ENCODE data around the gene SPTLC1.
"Not testable (repeated sequence)": the region's sequence is repeated elsewhere in the genome, so short reads cannot be mapped to it uniquely, and the experiment has no call there.

The SPTLC1 gene

DNA sequence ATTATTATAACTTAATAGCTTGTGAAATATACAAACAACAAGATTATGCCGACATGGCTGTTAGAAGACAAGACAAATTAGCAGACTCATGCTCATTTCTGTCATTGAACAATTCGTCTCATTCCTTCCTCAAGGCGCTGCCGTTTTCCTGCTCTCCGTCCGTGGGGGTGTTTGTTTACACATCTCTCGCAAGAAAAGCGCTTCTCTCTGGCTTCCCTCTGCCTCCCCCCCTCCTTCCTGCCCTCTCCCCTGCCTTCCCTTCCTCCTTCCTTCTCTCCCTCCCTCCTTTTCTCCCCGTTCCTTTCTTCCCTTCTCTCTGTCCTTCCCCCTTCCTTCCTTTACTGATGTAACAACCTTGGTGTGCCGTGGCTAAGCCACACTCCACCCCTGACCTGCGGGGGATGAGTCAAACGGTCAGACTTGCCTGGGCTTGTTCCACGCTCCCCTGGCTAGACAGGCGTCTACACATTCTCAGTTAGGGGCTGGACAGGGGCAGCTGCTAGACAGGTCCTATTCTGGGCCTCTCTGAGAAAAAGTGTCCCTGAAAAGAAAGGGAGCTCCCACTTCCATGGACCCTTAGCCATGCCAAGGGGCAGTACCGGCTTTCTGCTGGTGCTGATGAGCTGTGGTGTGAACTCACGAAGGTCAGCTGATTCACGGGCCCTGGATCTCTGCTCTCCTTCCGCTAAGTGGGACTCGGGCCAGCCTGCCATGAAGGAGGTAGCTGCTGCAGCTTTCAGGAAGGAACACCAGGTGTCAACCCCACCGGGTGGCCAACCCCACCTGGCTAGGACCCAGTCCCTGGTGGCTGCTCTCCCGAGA is 32.0 kb upstream of the SPTLC1 start:
- H3K9me3 Mint-ChIP-seq (ENCODE audit: low read depth): no peaks in the 10 kb centered on the region

DNA sequence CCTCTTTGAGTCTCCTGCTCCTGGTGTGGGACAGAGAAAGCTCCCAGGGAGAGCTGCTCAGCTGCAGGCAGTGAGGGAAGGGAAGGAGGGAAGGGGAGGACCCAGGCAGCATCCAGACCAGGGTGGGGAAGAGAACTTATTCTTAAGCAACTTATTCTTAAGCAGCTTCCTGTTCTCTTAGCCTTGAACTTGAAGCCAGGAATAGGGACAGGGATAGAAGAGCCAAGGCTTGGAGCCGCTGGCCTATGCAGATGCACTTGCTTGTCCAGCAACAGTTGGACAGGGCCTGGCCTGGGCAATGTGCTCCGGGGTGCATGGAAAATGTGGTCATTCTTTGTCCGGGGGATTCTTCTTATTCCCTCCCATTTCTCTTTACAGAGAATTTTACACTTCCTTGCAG is 31.4 kb upstream of the SPTLC1 start:
- no peak overlapping the region for H3K27ac Mint-ChIP-seq
- H3K4me3 Mint-ChIP-seq: no peak overlapping the region
- no peaks in the 10 kb centered on the region for H3K4me1 Mint-ChIP-seq (ENCODE audit: low read depth)
- no peaks in the 10 kb centered on the region for H3K9me3 Mint-ChIP-seq (ENCODE audit: low read depth)
- H3K36me3 Mint-ChIP-seq: no peaks in the 10 kb centered on the region
- peaks cover 19% of the 10 kb centered on the region for H3K27me3 Mint-ChIP-seq

More for the DNA sequence above, 32.0 kb upstream of the SPTLC1 start:
- Mint-ChIP-seq H3K36me3 (no peaks in the 10 kb centered on the region), H3K4me1 (ENCODE audit: low read depth) (no peaks in the 10 kb centered on the region), H3K27ac (no peak overlapping the region), H3K27me3 (peaks cover 19% of the 10 kb centered on the region), H3K4me3 (no peak overlapping the region)

DNA sequence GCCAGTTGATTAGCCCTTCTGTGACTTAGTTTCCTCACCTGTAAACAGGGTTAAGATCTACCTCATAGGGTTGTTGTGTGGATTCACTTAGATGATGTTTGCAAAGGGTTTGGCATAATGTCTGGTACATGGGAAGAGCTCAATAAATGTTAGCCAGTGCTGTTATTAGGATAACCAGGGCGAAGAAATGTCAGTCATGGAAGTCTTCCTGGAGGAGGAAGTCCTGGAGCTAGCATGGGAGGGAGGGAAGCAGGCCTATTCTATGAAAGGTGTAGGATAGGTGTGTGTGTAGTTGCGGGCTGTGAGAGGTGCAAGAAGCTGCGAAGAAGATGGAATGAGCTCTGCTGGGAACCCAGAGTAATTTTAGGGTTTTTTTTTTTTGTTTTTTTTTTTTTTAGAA is 30.6 kb upstream of the SPTLC1 start:
- not testable (repeated sequence) for H3K27ac Mint-ChIP-seq; H3K36me3 Mint-ChIP-seq; H3K4me3 Mint-ChIP-seq; H3K9me3 Mint-ChIP-seq (ENCODE audit: low read depth); H3K4me1 Mint-ChIP-seq (ENCODE audit: low read depth)
- H3K27me3 Mint-ChIP-seq: peaks cover 22% of the 10 kb centered on the region

DNA sequence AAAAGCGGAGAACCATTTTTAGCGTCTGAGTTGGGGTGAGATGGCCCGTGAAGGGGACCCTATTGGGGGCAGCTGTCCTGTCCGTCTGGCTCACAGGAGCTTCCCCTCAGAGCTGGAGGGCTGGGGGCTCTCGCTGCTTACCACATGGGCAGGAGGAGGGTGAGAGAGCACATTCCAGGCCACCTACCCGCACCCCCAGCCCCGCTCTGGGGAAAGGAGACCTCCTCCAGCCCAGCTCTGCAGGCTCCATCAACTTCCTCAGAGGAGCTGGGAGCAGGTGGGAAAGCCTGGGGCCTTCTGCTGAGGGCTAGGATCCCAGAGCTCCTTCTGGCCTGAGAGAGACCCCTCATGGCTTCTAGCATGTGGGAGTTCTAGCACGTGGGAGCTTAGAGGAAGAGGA is 27.1 kb upstream of the SPTLC1 start:
- H3K27me3 Mint-ChIP-seq: peaks cover 20% of the 10 kb centered on the region
- H3K36me3 Mint-ChIP-seq: no peaks in the 10 kb centered on the region
- no peak overlapping the region for H3K4me3 Mint-ChIP-seq
- no peak overlapping the region for H3K27ac Mint-ChIP-seq
- peaks cover 7% of the 10 kb centered on the region for H3K4me1 Mint-ChIP-seq (ENCODE audit: low read depth)
- H3K9me3 Mint-ChIP-seq (ENCODE audit: low read depth): no peaks in the 10 kb centered on the region

DNA sequence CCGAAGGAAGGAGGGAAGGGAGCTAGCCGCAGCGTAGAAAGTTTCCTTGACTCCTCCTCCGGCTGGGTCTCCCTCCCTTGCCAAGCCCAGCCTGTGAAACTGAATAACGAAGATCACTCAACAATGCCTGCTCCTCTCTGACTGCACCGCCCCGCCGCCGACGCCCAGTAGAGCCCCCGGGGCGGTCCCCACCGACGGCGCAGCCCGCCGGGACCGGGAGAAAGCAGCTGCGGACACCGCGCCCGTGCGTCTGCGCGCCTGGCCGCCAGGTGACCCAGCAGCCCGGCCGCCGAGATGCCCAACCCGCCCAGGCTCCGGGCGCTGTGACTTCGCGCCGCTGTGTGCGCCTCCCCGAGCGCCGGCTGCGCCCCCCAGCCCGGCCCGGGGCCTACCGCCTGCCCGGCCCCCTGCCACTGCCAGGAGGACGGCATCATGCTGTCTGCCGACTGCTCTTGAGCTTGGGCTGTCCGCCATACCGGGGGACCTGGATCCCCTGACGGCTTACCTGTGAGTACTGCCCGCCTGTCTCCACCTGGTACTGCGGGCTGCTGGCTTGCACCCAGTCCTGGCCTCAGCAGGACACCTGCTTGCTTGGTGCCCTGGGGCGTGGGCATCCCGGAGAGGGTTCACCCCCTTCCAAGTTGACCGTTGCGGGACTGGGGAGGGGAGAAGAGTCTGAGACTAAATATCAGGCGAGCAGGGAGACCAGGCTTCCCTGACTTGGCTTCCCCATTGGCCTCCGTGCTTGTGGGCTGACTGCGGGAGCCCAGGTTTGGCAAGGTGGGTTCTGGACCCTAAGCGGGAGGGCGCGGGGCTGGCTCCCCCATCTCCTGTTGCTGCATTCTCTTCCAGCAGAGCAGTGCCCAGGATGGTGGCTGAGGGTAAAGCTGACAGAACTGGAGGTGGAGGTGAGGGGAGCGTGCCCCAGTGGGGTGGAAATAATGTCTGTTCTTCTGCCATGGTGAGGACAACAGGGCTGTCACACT is 26.2 kb upstream of the SPTLC1 start:
- no peaks in the 10 kb centered on the region for H3K9me3 Mint-ChIP-seq (ENCODE audit: low read depth)
- H3K27me3 Mint-ChIP-seq: peaks cover 20% of the 10 kb centered on the region
- peak overlapping the region; percentile 83 for H3K4me3 Mint-ChIP-seq
- H3K4me1 Mint-ChIP-seq (ENCODE audit: low read depth): peaks cover 7% of the 10 kb centered on the region
- H3K27ac Mint-ChIP-seq: no peak overlapping the region
- no peaks in the 10 kb centered on the region for H3K36me3 Mint-ChIP-seq

DNA sequence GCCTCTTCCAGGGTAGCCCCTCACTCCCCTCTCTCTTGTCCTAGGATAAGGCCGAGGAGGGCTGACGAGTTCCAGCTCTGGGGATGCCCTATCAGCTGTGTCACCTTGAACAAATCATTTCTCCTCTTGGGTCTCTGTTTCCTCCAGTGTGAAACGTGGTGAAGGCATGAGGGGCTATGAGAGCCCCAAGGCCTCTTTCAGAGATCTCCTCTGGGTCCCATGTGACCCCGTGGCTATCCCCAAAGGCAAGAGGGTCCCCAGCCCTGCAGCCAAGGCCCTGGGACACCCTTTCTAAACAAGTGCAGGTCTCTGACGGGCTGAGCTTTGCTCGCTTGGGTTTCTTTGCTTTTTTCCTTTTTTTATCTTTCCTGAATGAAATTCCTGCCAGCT is 25.5 kb upstream of the SPTLC1 start:
- Mint-ChIP-seq H3K4me1 (ENCODE audit: low read depth) (peaks cover 7% of the 10 kb centered on the region), H3K27me3 (peaks cover 18% of the 10 kb centered on the region), H3K9me3 (ENCODE audit: low read depth) (no peaks in the 10 kb centered on the region), H3K4me3 (peak overlapping the region; percentile 83), H3K27ac (no peak overlapping the region), H3K36me3 (no peaks in the 10 kb centered on the region)

DNA sequence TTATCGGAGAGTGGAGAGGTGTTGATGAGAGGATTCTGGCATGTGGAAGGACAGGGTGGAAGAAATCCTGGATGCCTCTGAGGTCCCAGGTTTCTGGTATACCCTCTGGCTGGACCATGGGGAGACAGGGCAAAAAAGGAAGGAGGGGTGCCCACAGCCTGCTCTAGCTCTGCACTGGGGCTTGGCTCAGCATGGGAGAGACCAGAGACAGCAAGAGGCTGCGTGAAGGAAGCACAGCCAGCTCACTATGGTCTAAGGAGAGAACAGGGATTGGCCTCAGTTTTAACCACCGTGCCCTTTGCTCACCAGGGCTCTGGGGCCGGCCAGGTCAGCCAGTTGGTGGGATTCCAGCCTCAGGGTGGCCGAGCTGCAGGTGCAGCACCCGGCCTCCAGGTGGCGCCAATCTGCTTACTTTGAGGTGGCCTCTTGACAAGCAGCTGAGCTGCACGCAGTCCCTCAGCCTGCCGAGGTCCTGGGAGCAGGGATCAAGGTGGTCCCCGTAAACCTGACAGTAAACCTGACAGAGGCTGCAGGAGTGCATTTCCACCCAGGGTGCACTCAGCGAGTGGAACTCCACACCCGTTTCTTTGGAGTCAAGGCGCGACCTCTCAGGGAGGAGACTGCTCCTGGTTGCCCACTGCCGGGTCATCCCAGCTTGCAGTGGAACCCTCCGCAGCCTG is 25.0 kb upstream of the SPTLC1 start:
- Mint-ChIP-seq H3K27me3 (peaks cover 14% of the 10 kb centered on the region), H3K36me3 (no peaks in the 10 kb centered on the region), H3K9me3 (ENCODE audit: low read depth) (no peaks in the 10 kb centered on the region), H3K4me3 (peak overlapping the region; percentile 44), H3K27ac (no peak overlapping the region), H3K4me1 (ENCODE audit: low read depth) (peaks cover 7% of the 10 kb centered on the region)

DNA sequence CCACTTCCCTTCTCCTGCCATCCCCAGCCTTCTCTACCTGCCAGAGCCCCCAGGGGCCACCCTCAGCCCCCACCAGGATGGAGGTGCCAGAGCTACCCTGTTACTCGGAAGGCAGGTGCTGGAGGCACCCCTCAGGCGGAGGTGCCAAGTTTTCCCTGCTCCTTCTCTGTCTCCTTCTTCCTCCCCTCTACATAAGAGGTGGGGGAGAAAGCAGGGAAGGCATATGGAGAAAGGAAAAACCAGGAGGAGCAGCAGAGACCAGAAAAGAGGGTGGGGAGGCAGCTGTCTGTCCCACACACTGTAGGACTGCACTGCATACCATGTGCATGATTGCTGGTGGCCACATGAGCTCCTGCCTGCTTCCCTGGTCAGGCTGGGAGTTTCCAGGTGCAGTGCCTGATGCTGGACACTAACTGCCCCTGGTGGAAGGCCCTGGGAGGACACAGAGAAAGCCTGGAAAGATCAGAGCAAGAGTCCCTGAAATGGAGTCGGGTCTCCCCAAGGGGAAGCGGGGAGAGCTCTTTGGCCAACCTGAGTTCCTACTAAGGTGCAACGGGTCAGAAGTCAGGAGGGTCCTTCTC is 23.8 kb upstream of the SPTLC1 start:
- peaks cover 18% of the 10 kb centered on the region for H3K27me3 Mint-ChIP-seq
- not testable (repeated sequence) for H3K4me1 Mint-ChIP-seq (ENCODE audit: low read depth); H3K4me3 Mint-ChIP-seq; H3K36me3 Mint-ChIP-seq; H3K9me3 Mint-ChIP-seq (ENCODE audit: low read depth); H3K27ac Mint-ChIP-seq

DNA sequence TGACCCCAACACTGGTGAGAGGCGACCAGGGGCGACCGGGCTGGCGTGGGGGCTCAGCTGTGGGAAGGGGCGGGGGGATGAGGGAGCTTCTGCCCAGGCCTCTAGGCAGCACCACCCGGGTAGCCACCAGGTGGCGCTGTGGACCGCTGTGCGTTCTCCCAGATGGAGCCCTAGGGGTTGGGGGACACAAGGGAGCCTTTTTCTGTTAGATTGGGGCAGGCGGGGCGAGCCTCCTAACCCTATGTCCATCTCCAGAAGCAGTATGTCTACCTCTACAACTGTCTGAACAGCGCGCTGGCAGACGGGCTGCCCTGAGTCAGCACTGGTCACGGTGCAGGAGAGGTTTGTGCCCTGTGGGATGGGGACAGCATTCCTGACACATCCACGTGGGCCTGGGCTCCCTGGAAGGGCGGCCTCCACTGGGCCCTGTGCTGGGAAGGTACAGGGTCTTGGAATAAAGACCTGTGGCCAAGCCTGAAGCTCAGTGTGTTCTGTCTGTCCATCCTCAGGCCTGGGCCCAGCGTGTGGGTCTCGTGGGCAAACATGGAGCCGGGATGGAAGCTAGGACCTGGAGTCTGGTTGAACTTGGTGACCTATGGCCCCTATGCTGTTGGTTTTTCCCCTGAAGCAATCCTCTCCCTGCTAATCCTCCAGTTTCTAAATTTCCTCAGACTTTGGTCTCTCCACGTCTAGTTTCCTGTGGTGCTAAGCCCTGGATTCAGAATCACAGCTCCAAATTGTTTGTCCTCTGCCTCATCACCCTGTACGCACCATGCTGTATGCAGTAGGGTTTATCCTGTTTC is 23.1 kb upstream of the SPTLC1 start:
- no peaks in the 10 kb centered on the region for H3K9me3 Mint-ChIP-seq (ENCODE audit: low read depth)
- H3K27ac Mint-ChIP-seq: no peak overlapping the region
- H3K27me3 Mint-ChIP-seq: peaks cover 20% of the 10 kb centered on the region
- no peak overlapping the region for H3K4me3 Mint-ChIP-seq
- peaks cover 14% of the 10 kb centered on the region for H3K4me1 Mint-ChIP-seq (ENCODE audit: low read depth)
- no peaks in the 10 kb centered on the region for H3K36me3 Mint-ChIP-seq

DNA sequence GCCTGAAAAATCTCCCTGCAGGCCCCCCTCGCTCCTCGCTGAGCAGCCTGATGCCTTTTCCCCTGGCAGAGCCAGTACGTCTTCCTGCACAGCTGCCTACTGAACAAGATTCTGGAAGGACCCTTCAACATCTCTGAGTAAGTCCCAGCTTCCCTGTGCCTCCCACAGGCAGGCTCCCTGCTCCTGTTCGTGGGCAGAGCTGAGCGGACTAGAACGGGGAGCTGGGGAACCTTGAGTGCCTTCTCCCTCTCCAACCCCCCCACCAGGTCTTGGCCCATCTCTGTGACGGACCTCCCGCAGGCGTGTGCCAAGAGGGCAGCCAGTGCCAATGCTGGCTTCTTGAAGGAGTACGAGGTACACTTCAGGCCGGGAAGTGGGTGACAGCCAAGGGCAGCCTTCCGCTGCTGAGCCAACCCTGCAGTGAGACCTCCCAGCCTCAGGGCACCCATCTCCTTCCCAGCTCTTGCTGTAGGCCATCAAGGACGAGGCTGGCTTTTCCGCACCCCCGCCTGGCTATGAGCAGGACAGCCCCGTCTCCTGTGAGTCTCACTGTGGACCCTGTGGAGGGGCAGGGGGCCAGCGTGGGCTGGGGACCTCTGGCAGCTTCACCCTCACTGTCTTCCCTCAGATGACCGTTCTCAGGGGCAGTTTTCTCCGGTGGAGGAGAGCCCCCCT is 21.1 kb upstream of the SPTLC1 start:
- Mint-ChIP-seq H3K4me1 (ENCODE audit: low read depth) (peaks cover 15% of the 10 kb centered on the region), H3K36me3 (peaks cover 4% of the 10 kb centered on the region), H3K27ac (no peak overlapping the region), H3K9me3 (ENCODE audit: low read depth) (no peaks in the 10 kb centered on the region), H3K4me3 (no peak overlapping the region), H3K27me3 (peaks cover 25% of the 10 kb centered on the region)

DNA sequence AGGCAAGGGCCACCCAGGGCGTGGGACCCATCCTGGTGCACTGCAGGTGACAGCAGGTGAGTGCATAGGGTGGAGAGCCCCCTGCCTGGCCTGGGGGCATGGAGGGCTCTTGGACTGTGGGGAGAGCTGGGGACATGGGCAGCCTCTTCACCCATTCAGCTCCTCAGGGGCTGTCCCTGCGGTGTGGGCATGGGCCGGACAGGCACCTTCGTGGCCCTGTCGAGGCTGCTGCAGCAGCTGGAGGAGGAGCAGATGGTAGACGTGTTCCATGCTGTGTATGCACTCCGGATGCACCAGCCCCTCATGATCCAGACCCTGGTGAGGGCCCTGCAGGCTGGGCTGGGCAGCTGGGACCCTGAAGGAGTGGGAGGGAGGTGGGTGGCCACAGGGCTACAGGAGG is 20.4 kb upstream of the SPTLC1 start:
- no peak overlapping the region for H3K27ac Mint-ChIP-seq
- H3K4me1 Mint-ChIP-seq (ENCODE audit: low read depth): peaks cover 10% of the 10 kb centered on the region

DNA sequence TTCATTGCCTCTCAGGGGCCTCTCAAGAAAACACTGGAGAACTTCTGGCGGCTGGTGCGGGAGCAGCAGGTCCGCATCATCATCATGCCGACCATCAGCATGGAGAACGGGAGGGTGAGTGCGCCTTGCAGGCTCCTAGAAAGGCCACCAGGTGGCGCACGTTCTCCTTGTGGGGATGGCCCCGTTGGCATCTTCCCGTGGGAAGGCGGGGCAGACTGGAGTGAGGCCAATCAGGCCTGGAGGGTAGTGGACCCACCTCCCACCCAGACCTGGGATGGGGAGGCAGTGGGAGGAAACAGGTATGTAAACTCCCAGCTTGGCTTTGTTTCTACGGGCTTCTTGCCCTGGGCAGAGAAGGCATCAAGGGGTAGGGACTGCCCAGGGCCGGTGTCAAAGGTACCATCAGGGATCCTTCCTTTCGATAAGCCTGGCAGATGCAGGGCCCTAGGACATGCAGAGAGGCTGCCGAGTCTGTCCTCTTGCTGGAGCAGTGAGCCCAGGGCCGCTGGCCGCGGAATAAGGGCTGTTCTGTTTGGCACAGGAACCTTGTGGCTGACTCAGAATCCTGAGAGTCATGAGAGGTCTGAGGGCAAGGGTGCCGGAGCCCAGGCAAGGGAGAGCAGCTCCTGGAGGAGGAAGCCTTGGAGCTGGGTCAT is 18.9 kb upstream of the SPTLC1 start:
- Mint-ChIP-seq H3K36me3 (peaks cover 4% of the 10 kb centered on the region), H3K27me3 (peaks cover 19% of the 10 kb centered on the region), H3K4me1 (ENCODE audit: low read depth) (peaks cover 8% of the 10 kb centered on the region), H3K4me3 (no peak overlapping the region), H3K9me3 (ENCODE audit: low read depth) (no peaks in the 10 kb centered on the region), H3K27ac (no peak overlapping the region)

More for the DNA sequence above, 20.4 kb upstream of the SPTLC1 start:
- Mint-ChIP-seq H3K9me3 (ENCODE audit: low read depth) (no peaks in the 10 kb centered on the region), H3K4me3 (no peak overlapping the region), H3K27me3 (peaks cover 22% of the 10 kb centered on the region), H3K36me3 (peaks cover 4% of the 10 kb centered on the region)

DNA sequence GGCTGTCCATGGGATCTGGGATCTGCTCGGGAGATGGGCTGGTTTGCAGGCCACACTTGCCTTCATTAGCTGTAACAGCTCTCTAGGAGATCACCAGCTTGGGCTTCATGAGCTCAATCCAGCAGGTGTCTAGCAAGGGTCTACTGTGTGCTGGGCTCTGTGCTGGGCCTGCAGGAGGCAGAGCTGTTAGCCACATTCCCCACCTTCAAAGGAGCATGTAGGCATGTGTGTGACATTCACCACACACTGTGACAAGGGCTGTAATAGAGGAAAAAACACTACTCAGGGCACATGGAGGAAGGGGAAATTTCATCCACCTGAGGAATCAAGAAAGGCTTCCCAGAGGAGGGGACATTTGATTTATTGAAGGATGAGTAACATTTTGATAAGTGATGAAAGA is 17.7 kb upstream of the SPTLC1 start:
- not testable (repeated sequence) for H3K4me1 Mint-ChIP-seq (ENCODE audit: low read depth); H3K36me3 Mint-ChIP-seq; H3K27ac Mint-ChIP-seq; H3K9me3 Mint-ChIP-seq (ENCODE audit: low read depth); H3K4me3 Mint-ChIP-seq
- H3K27me3 Mint-ChIP-seq: peaks cover 19% of the 10 kb centered on the region
